A549 (cell line): ENCODE data around the gene ARHGAP9.
"Not testable (repeated sequence)": the region's sequence is repeated elsewhere in the genome, so short reads cannot be mapped to it uniquely, and the experiment has no call there.

Experiments
- CEBPB ChIP-seq, 2 experiments: fragments of >200 bp in 1 of 2; sonication (Bioruptor Twin) in 1 of 2; formaldehyde crosslinking in 1 of 2; IDR thresholded peaks; 2 replicates each; pipeline ENCODE4 v1.6.1; 2012 to 2016
- CTCF ChIP-seq: fragments of >200 bp; sonication (Bioruptor Twin); formaldehyde crosslinking; IDR thresholded peaks from 3 replicates; pipeline ENCODE4 v1.5.1; 2016
- HDAC2 ChIP-seq: fragments of 200-600 bp; sonication (generic); IDR thresholded peaks from 2 replicates; pipeline ENCODE4 v1.6.1; 2016
- MAX ChIP-seq: IDR thresholded peaks from 2 replicates; pipeline ENCODE4 v1.6.1; 2012
- MAZ ChIP-seq: fragments of 150-350 bp; IDR thresholded peaks from 2 replicates; pipeline ENCODE4 v1.6.1; 2014; ENCODE audit warnings: antibody characterized with exemption, low read depth, low read length, borderline replicate concordance
- RAD21 ChIP-seq, 2 experiments: fragments of >200 bp in 1 of 2; sonication (Bioruptor Twin) in 1 of 2; formaldehyde crosslinking in 1 of 2; IDR thresholded peaks in 1 of 2; conservative IDR thresholded peaks in 1 of 2; 2 replicates in 1 of 2; 3 replicates in 1 of 2; pipeline ENCODE4 v1.6.1; 2012 to 2018; ENCODE audit warnings: inconsistent platforms in 1 of 2
- RCOR1 ChIP-seq: fragments of 150-350 bp; IDR thresholded peaks from 2 replicates; pipeline ENCODE4 v1.6.1; 2014; ENCODE audit warnings: antibody characterized with exemption, low read length, low read depth
- ZC3H11A ChIP-seq: fragments of 450-650 bp; IDR thresholded peaks from 2 replicates; pipeline ENCODE4 v1.6.1; 2014; ENCODE audit warnings: antibody characterized with exemption, mild to moderate bottlenecking

- not testable (repeated sequence) for TF ChIP-seq CTCF; MAZ; RAD21 (conservative IDR thresholded peaks at IDR 0.05 in 1 of 2, IDR thresholded peaks at IDR 0.05 in 1 of 2); HDAC2; CEBPB (IDR thresholded peaks at IDR 0.05); RCOR1; ZC3H11A; MAX
Observed at GRCh38 chr12:57507796-57508195, 28.1 kb upstream of the ARHGAP9 start.
